Gastroesophageal sphincter (tissue), 3 donors: ENCODE data around the gene CDCA7L.

Source experiments
- CTCF ChIP-seq, 4 experiments: fragments of 200-600 bp in 2 of 4; fragments of 450-650 bp in 2 of 4; sonication (generic) in 1 of 4; IDR thresholded peaks; one replicate each; pipeline ENCODE4 v1.5.1; 2017 to 2019; ENCODE audit warnings: antibody characterized with exemption in 4 of 4, mild to moderate bottlenecking in 2 of 4, moderate library complexity in 2 of 4
- EP300 ChIP-seq: sonication (generic); formaldehyde crosslinking; IDR thresholded peaks from one replicate; pipeline ENCODE4 v1.6.1; 2017; ENCODE audit warnings: antibody characterized with exemption, mild to moderate bottlenecking
- POLR2A ChIP-seq, 2 donors: fragments of 450-650 bp; IDR thresholded peaks; one replicate each; pipeline ENCODE4 v1.6.1; 2017; ENCODE audit warnings: antibody characterized with exemption in 2 of 2, mild to moderate bottlenecking in 2 of 2, moderate library complexity in 1 of 2
- POLR2AphosphoS5 ChIP-seq: sonication (generic); formaldehyde crosslinking; IDR thresholded peaks from one replicate; pipeline ENCODE4 v1.6.1; 2017; ENCODE audit warnings: antibody characterized with exemption

GRCh38 chr7:21910253-21910652 is 35.4 kb downstream of the CDCA7L start:
- TF ChIP-seq CTCF (IDR thresholded peaks at IDR 0.05) = no peak
- no peak for TF ChIP-seq POLR2A (IDR thresholded peaks at IDR 0.05)
- no peak for TF ChIP-seq EP300
- no peak for TF ChIP-seq POLR2AphosphoS5
